Measurements from ENCODE around the gene HKDC1.

The HKDC1 gene

GRCh38 chr10:69226919-69227450 is 6.9 kb downstream of the HKDC1 start:
- no peak overlapping the region for H3K4me3 ChIP-seq (ENCODE audit: low read depth, low read length)
- DNase-seq, result no peak
- H3K36me3 ChIP-seq, result no peaks in the 10 kb centered on the region
- TF ChIP-seq CTCF (IDR thresholded peaks at IDR 0.05; ENCODE audit: low read depth, low read length), result no peak
- no peaks in the 10 kb centered on the region for H3K4me1 ChIP-seq
- no peaks in the 10 kb centered on the region for H3K27me3 ChIP-seq
- H3K9me3 ChIP-seq, result no peaks in the 10 kb centered on the region

GRCh38 chr10:69228151-69228550 is 8.0 kb downstream of the HKDC1 start:
- Histone ChIP-seq H3K4me1 (no peaks in the 10 kb centered on the region), H3K27me3 (no peaks in the 10 kb centered on the region), H3K36me3 (no peaks in the 10 kb centered on the region), H3K9me3 (no peaks in the 10 kb centered on the region), H3K4me3 (ENCODE audit: low read depth, low read length) (no peak overlapping the region)
- DNase-seq, result no peak
- TF ChIP-seq CTCF (IDR thresholded peaks at IDR 0.05; ENCODE audit: low read depth, low read length), result no peak

GRCh38 chr10:69229616-69229916 is 9.4 kb downstream of the HKDC1 start:
- no peak for TF ChIP-seq CTCF (IDR thresholded peaks at IDR 0.05; ENCODE audit: low read depth, low read length)
- H3K27me3 ChIP-seq, result no peaks in the 10 kb centered on the region
- DNase-seq, result no peak
- H3K4me3 ChIP-seq (ENCODE audit: low read depth, low read length), result no peak overlapping the region
- no peaks in the 10 kb centered on the region for H3K4me1 ChIP-seq
- no peaks in the 10 kb centered on the region for H3K36me3 ChIP-seq
- no peaks in the 10 kb centered on the region for H3K9me3 ChIP-seq

GRCh38 chr10:69230128-69230527 is 10.0 kb downstream of the HKDC1 start:
- no peak for DNase-seq
- Histone ChIP-seq H3K27me3 (no peaks in the 10 kb centered on the region), H3K4me1 (no peaks in the 10 kb centered on the region), H3K36me3 (no peaks in the 10 kb centered on the region), H3K4me3 (ENCODE audit: low read depth, low read length) (no peak overlapping the region), H3K9me3 (no peaks in the 10 kb centered on the region)
- TF ChIP-seq CTCF (IDR thresholded peaks at IDR 0.05; ENCODE audit: low read depth, low read length), result no peak

GRCh38 chr10:69232252-69232651 is 12.1 kb downstream of the HKDC1 start:
- Histone ChIP-seq H3K4me3 (ENCODE audit: low read depth, low read length) (no peak overlapping the region), H3K4me1 (no peaks in the 10 kb centered on the region), H3K27me3 (no peaks in the 10 kb centered on the region), H3K9me3 (no peaks in the 10 kb centered on the region), H3K36me3 (no peaks in the 10 kb centered on the region)
- DNase-seq, result no peak
- no peak for TF ChIP-seq CTCF (IDR thresholded peaks at IDR 0.05; ENCODE audit: low read depth, low read length)

GRCh38 chr10:69232736-69233480 is 12.8 kb downstream of the HKDC1 start:
- H3K27me3 ChIP-seq, result no peaks in the 10 kb centered on the region
- no peak for TF ChIP-seq CTCF (IDR thresholded peaks at IDR 0.05; ENCODE audit: low read depth, low read length)
- H3K4me3 ChIP-seq (ENCODE audit: low read depth, low read length), result no peak overlapping the region
- no peaks in the 10 kb centered on the region for H3K4me1 ChIP-seq
- H3K9me3 ChIP-seq, result no peaks in the 10 kb centered on the region
- H3K36me3 ChIP-seq, result no peaks in the 10 kb centered on the region
- no peak for DNase-seq
